Adipose tissue (tissue), 3 donors: Measurements from ENCODE around the gene SLC24A5. TPM values are rescaled to one million over a fixed set of nuclear protein-coding genes. Genes with fewer than 3 reads are reported as not detected.

Source experiments
- H3K27ac ChIP-seq: one replicate; pipeline ENCODE4 v1.5.1; 2013; ENCODE audit warnings: low read depth, low read length
- WGBS, 3 donors: extraction: QIAGEN DNeasy Blood & Tissue Kit; methylation state at CpG; one replicate each; pipeline ENCODE4 v1.1.7; 2013; 5-methylcytosine and 5-hydroxymethylcytosine counted together
- polyA plus RNA-seq, 3 donors: library from polyadenylated mRNA; stranded (reverse); fragments of 200-250 nt; gene quantifications; one replicate each; pipeline ENCODE4 v1.2.3, GENCODE V29; 2013
- donor health status: healthy with polysubstance abuse.
- donor health status: Bipolar disorder and iron deficiency.
- donor health status: healthy.

The SLC24A5 gene
- polyA plus RNA-seq: not detected

DNA sequence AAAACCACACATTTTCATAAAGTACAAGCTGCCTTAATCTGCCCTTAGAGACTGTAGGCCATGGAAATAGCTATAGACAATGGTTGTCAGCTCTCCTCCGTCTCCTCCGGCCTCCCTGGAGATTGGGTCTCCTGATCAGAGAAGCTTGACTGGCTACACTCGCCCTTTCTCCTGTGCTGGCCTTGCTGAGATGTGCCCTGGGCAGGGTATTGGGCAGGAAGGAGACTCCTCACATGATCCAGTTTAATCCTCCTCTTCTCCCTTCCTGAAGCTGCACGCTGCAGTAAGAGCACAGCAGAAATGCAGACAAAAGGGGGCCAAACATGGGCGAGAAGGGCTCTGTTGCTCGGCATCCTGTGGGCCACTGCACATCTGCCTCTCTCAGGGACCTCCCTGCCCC is at the start of gene SLC24A5:
Gene SLC24A5, plus strand, starts transcription at position 246 of the 400 bp plus-strand sequence. Its CDS starts 55 bp downstream, at position 301.
- WGBS, 3 donors: 82 to 85% (median 84%) methylated on average over 6 of the region's 6 CpGs
- no peak within 1 kb of the TSS for H3K27ac ChIP-seq

DNA sequence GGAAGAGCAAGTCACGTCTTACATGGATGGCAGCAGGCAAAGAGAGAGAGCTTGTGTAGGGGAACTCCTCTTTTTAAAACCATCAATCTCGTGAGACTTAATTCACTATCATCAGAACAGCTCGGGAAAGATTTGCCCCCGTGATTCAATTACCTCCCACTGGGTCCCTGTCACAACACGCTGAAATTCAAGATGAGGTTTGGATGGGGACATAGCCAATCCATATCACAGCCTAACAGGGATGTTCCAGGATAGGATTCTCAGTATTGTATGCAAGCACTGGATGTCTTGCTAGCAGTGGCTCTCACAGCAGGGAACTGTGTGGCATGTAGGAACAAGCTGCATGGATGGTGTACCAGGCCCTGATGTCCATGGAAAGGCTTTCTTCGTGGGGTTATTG is 47.8 kb upstream of the SLC24A5 start:
- 78 to 85% (median 83%) methylated on average over 6 of the region's 6 CpGs for WGBS, 3 donors
- H3K27ac ChIP-seq: no peak overlapping the region

DNA sequence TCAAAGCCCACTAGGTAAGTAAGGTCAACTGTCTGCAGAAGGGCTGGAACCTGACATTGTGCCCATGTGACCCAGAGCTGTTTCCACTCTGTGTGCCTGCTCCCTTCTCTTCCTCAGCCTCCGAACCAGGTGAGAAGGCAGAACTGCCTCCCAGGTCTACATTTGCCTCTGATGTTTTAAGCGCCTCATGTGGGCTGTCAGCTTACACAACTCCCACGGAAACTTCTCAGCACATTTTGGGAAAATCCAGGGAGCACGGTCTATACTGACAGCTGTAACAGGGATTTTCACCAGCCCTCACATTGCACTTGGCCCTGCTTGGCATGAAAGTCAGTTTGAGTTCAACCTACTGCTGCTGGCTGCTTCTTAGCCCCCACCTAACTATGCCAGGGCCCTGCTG is 46.9 kb upstream of the SLC24A5 start:
- 82 to 84% (median 83%) methylated on average over 4 of the region's 4 CpGs for WGBS, 3 donors
- H3K27ac ChIP-seq: no peak overlapping the region

DNA sequence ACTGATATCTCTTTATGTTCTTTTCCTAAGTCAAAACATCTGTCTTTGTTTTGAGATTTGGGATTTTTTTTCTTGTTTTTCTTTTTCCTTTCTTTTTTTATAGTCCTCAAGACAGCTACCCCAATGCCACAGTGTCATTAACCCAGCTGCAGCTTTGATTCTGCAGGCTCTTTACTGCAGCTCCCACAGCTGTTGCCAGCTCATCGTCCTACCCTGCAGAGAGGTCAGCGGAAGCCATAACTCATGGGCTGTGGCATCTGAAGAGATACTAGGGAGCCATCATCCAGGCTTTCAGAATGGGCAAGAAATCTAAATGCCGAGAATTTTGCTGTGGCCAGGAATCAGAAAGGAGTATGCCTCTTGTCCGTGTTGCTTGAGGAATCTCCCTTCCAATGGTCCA is 44.3 kb upstream of the SLC24A5 start:
- no peak overlapping the region for H3K27ac ChIP-seq
- WGBS, 3 donors: 54 to 76% (median 66%) methylated on average over 4 of the region's 4 CpGs

DNA sequence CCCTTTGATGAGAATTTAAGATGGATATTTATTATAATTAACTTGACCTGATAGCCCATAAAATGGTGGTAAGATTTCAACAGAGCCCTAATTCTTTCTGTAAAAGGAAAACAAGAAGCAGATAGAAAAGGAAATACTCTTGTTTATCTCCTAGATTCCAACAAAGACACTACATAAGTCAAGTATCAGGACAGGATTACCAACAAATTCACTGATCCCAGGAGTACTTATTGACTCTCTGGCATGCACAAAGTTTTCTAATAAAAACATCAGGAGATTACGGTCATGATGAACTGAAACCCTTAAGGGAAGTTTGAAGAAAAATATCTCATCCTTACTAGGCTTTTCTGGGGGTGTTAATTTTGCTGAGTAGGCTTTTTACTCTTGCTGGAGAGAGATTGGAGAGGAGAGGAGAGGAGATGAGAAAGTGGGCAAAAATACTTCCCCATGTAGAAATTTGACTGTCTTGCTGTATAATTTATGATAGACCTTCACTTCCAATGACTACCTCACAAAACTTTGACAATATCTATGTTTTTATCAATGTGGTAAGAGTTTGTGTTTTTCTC is 43.1 kb upstream of the SLC24A5 start:
- 62 to 76% (median 68%) methylated on average over 1 of the region's 1 CpG for WGBS, 3 donors
- H3K27ac ChIP-seq: no peak overlapping the region

DNA sequence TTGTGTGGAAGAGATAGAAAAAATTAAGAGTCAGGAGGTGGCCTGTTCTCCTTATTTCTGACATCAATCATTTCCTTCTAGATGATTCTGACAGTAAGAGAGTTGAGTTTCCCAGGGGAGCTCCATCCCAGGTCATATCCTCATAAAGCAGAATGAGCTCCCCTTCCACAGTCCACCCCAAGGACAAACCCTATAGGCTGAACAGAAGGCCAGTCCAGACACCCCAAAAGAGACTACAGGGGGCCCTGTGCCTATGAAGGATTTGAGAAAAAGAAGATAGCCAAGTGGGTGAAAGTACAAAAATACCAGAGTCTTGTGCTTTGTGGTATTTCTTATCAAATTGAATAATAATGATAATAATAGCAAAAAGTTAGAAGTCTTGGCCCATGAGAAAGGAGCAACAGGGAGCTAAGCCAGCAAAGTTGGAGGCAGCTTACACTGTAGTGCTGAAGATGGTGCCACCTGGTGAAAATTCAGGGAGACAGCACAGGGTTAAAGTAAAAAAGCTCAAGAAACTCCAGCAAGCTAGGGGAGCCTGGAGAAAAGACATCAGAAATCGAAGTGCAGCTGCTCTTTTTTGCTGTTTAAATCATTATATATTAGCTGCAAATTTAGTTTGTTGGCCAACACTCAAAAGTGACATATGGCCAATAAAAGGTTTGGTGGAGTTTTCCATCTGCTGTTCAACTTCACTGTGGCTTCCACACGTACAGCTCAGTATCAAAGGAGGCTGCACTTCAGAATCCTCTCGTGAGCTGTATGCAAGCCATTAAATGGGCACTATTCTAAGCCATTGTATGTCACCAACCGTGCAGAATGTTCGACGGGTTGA is 35.8 kb upstream of the SLC24A5 start:
- no peak overlapping the region for H3K27ac ChIP-seq
- 60 to 73% (median 70%) methylated on average over 6 of the region's 6 CpGs for WGBS, 3 donors

DNA sequence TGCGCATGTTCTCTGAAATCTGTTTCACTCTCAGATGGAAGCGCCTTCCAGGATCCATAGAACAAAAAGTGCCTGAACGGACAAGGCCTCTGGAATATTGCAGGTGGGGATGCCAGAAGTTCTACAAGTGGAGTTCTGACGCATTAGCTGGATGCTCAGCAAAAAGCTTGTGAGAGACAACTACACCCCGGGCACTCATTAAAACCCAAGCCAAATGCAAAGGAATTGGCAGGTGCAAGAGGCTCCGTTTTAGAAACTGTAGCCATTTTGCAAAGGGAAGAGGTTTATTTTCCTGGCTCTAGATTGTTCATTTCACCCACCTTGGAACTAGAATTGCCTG is 35.2 kb upstream of the SLC24A5 start:
- WGBS, 3 donors: 86 to 89% (median 88%) methylated on average over 6 of the region's 6 CpGs
- H3K27ac ChIP-seq: no peak overlapping the region

DNA sequence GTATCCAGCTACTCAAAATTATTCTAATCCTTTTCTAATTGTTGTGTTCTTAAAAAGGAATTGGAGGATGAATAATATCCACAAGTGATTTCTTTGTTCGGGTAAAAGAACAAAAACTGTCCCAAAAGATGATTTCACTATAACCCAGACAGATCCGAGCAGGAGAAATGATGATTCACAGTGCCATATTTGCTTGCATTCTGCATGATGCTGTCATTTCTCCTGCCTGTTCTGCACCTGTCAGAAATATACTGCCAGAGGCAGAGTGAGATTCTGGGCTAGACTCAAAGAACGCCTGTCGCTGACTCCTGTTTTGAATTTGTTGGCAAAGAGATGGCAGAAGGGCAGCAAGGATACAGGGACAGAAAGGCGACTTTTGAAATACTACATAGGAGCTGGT is 34.7 kb upstream of the SLC24A5 start:
- H3K27ac ChIP-seq: no peak overlapping the region
- WGBS, 3 donors: 64 to 68% (median 64%) methylated on average over 5 of the region's 5 CpGs

DNA sequence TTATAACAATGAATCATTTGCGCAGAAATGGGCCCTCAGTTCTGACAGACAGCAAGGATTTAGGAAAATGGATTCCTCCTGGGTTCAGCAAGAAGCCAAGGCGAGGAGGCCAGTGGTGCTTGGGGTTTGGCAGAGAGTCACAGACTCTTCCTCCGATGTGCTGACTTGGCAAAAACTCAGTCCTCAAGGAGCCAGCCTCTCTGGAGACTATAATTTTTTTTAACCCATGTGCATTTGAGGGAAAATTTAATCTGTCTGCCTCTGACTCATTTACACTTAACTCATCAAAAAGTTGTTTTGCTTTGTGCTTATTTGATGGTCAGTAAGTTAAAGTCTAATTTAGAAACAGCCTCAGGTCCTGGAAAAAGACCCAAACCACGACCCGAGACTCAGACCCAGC is 34.2 kb upstream of the SLC24A5 start:
- no peak overlapping the region for H3K27ac ChIP-seq
- 41 to 62% (median 50%) methylated on average over 5 of the region's 5 CpGs for WGBS, 3 donors

DNA sequence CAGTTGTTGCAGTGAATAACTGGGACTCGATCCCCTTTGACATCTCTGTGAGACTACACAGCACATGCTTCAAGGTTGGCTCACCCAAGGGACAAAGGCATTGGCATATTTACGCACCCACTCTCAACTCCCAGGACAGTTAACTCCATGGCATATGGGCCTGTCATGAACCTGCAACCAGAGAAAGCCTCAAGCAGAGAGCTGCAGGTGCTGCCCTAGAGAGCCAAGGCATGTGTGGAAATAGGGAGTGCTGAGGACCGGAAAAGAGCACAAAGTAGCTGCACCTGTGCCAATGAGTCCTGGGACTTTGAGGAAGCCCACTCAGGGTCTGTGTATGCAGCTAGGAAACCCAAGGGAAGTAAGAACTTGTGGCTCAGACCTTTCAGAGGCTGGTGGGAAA is 32.9 kb upstream of the SLC24A5 start:
- H3K27ac ChIP-seq: no peak overlapping the region
- WGBS, 3 donors: 73 to 84% (median 78%) methylated on average over 3 of the region's 3 CpGs

DNA sequence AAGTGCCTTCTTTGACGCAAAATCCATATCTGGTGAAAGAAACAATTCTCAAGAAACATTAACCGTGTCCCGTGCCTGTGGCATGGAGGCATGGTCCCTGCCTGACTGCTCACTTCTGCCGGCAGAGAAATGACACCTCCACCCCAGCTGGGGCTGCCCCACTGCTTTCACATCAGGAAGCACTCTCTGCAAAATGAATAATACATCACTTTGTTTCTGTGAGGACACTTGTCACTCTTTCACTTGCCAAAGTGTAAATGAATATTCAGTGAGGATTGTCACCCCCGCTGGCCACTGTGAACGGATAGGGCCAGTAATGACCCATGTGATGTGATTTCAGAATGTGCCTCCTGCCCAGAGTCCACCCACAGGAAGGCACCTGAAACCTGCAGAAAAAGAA is 31.1 kb upstream of the SLC24A5 start:
- WGBS, 3 donors: 39 to 71% (median 63%) methylated on average over 6 of the region's 6 CpGs
- H3K27ac ChIP-seq: no peak overlapping the region

DNA sequence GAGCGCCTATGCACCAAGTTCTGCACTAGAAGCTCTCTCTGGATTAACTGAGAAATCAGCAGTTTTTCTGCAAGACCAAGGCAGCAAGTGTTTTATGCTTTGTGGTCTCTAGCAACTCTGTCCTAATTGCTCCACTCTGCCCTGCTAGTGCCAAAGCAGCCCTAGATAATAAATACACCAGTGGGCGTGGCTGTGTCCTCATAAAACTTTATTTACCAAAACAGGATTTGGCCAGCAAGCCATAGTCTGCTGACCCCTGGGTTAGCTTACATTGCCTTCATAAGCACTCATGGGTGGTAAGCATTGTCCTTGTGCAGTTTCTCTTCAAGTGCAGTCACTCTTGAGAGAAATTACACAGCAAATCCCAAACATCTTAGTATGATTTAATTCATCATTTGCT is 30.7 kb upstream of the SLC24A5 start:
- WGBS, 3 donors: 54 to 73% (median 69%) methylated on average over 2 of the region's 2 CpGs
- H3K27ac ChIP-seq: no peak overlapping the region

DNA sequence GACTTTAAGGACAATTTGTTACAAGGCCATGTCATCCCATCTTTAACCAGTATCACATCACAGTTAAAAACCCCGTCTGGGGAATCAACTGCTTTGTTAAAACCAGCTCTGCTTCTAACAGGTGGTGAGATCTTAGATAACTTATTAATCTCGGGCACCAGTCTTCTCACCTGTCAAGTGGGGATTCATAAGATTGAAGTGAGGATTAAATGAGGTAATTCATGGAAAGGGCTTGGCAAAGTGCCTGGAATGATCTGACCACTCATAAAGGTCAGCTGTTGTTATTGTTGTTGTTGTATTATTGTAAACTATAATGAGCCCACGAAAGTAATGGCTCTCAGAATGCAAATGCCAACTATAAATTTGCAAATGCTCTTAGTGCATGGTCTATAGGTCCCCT is 30.1 kb upstream of the SLC24A5 start:
- whole genome bisulfite sequencing, 3 donors: 42 to 63% (median 60%) methylated on average over 3 of the region's 3 CpGs
- H3K27ac ChIP-seq: no peak overlapping the region

DNA sequence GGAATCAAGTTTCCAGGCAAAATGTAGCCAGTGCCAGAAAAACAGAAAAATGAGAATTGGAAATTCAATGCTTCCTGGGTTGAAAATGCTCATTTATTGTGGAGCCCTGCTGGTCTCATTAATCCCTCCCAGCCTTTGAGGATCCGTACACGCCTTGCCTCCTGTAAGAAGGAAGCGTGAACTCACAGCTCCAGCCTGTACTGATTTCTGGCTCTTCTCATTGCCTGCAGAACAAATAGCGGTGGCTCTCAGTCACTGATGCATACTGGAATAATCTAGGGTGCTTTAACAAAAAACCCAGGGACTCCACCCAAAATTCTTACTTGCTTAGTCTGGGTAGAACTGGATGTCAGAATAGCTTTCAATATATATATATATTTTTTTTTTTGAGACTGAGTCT is 29.3 kb upstream of the SLC24A5 start:
- WGBS, 3 donors: 69 to 81% (median 74%) methylated on average over 4 of the region's 4 CpGs
- H3K27ac ChIP-seq: no peak overlapping the region

DNA sequence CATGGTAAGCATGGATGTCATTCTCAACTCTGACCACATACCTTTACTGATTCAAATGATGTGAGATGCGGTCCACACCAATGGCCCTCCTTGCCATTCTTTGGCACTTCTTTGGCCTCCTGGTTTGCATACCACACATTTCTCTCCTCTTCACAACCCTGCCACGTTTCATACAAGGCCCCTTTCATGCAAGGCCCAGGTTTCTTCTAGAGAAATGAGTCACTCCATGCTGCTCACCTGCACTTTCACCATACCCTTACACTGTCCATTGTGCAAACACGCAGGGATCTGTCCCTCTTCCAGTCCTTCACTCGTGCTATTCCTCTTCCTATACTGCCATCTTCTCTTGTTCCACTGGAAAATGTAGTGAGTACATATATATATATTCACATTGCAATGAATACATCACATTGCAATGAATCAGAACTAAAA is 24.4 kb upstream of the SLC24A5 start:
- no peak overlapping the region for H3K27ac ChIP-seq
- 61 to 80% (median 77%) methylated on average over 4 of the region's 4 CpGs for WGBS, 3 donors

DNA sequence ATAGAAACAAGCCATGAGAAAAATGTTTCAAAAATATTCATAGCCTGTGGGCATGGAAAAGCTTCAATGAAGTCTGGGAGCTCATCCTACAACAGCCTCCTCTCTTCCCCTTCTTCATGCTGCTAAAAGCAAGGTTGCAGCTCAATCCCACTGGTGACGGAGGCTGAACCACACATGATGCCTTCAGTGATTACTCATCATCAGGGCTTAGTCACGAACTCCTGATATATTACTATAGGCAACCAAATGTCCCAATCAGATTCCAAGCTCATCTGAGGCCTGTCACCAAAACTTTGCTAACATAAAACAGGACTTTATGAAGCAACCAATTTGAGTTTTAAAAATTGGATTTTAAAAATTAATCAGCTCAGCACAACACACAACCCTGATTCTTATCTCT is 24.0 kb upstream of the SLC24A5 start:
- H3K27ac ChIP-seq: no peak overlapping the region
- WGBS, 3 donors: 57 to 77% (median 70%) methylated on average over 2 of the region's 2 CpGs

DNA sequence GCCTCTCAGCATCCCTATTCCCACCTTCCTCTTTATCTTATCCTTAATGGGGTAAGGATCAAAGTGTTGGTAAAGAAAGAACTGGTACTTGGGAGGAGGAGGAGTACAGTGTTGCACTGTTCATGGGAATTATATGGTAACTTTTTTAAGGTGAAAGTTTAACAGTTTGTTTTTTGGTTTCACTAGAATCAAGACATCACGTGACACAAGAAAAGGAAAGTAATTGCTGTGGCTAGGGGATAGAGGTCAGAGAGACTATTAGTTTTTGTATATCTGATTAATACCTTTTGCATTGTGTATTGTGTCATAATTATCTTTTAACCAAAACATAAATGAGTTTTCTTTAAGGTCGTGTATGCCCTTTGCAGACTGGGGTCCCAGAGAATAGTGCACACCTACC is 23.5 kb upstream of the SLC24A5 start:
- no peak overlapping the region for H3K27ac ChIP-seq
- WGBS, 3 donors: 53 to 89% (median 80%) methylated on average over 2 of the region's 2 CpGs

DNA sequence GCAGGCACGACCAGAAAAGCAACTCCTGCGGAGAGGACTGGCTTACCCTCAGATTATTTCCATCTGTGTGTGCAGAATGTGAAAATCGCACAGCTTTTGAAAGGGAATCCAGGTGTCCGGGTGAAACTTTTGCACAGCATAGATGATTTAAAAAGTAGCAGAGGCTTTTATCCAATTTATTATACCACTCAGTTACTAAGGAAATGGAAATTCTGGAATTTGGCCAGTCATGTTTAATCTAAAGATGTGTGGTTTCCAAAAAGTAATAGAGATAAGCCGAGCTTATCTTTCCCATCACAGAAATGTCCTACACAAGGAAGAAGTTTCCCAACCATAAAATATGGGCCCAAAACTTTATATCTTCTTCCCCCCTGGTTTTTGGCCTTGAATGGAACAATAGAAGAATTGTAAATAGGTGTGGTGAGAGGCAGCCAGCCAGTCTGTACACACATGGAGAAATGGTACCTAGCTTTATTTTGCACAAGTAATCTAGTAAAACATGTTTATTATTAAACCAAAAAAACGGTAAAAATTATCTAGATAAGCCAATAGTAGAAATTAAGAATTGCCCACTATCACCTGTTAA is 19.3 kb upstream of the SLC24A5 start:
- 52 to 60% (median 56%) methylated on average over 6 of the region's 6 CpGs for WGBS, 3 donors
- H3K27ac ChIP-seq: no peak overlapping the region

DNA sequence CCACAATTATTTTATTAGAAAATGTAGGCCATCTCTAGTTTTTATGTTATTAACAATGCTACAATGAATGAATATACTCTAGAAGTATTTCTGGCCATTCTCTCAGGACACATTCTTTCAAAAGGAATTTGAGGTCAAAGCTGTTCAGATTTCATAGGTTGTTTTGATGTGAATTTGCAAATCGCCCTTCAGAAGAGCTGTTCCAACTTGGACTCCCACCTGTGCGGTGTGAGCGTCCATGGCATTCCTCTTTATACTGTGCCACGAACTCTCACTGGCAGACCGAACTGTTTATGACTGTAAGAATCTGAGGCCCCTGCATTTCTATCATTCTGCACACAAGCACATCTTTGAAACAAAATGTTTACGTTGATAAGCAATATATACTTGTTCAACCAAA is 18.6 kb upstream of the SLC24A5 start:
- no peak overlapping the region for H3K27ac ChIP-seq
- WGBS, 3 donors: 67 to 76% (median 74%) methylated on average over 6 of the region's 6 CpGs

DNA sequence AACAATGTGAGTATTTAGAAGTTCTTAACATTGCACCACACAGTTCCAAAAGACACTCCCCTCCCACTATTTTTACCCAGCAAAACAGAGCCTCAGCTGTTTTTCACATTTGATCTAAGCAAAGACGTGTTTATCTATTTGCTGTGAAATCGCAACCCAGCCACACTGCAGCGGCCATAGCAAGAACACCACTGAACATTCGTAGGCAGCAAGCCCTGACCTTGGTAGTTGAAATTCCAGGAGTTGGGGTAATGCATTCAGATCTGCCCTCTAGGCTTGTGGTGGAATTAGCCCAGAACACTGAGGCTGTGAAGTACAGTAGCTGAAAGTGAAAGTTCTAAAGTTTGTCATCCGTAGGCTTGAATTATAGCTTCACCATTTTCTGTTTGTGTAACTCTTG is 17.1 kb upstream of the SLC24A5 start:
- 77 to 85% (median 80%) methylated on average over 5 of the region's 5 CpGs for whole genome bisulfite sequencing, 3 donors
- H3K27ac ChIP-seq: no peak overlapping the region
